Left hindlimb (tissue), 1 donor: ENCODE measurements around the gene IGSF3.
A peak's percentile ranks its signal among the peaks of the same experiment; 100 is the strongest.
"Not testable (repeated sequence)": the region's sequence is repeated elsewhere in the genome, so short reads cannot be mapped to it uniquely, and the experiment has no call there.

Experiments used
- DNase-seq: peaks from one replicate; pipeline ENCODE4 v3.0.0-alpha.2; 2018

Gene IGSF3

DNA sequence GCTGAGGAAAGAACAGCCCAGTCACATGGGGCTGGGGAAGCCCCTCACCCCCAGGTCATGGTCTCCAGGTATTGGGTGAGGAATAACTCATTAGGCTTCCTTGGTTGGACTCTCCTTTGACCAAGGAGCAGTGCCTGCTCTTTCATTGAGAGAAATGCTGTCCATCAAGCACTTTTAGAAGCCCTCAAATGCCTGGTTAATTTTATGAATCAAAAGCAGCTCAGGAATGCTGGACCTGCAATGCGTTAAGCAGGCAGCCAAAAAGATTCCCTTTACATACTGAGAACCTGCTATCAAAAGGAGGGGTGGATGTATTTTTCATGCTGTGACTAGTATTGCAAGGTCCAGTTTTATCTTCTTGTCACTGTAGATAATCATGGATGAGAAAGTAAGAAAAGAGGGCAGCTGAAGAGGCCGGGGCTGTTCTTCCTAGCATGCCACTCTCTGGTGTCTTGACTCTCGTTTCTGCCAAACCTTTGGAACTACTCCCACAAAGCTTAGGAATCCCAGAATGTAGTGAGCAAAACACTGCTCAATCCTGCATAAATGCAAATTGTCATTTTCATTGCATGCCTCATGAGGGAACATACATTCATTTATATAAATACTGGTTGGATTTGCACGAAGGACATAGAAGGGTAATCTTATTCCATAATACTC lies 94.6 kb downstream of the IGSF3 start:
- no peak for DNase-seq

DNA sequence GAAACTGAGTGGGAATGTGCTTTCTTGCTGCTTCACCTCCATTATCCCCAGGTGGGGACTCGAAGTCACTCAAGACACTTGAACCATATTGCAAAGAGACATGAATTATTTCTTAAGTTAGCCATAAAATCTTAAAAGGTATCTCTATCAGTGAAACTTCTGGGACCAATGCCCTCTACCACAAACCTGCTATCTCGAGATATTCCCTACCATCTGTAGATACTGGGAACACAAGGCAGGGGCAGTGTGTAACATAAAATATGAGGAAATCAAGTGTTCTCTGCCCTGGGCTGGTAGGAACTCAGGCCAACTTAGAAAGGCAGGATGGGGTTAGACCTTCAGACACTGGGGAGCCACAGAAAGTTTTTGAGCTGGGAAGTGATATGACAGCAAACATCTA lies 95.4 kb downstream of the IGSF3 start:
- no peak for DNase-seq

DNA sequence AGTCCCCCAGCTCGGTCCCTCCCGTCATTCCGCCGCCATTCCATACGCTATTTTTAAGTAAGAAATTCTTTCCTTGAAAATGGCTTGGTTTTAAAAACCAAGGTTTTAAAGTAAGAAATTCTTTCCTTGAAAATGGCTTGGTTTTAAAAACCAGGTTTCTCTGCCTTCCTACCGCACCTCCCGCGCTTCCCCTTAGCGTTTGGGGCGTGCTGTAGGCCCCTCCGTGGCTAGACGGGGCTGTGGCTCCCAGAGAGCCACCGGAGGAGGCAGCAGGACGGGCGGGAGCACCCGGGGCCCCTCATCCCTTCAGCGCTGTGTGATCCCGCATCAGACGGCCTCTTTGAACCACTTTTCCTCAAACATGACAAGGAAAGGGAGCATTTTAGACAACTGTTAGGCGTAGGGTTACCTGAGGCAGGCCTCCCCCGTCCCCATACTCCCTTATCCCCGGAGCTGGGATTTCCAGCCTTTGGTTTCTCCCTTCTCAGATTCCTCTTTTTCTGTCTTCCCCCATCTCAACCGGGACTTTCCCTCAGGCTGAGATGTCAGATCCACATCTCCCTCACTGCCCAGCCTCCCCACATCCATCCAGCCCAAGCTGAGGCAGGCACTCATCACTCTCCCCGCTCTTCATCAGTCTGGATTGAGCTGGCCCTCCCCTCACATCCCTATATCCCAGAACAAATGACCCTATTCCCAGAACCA lies 96.2 kb downstream of the IGSF3 start:
- DNase-seq = no peak

DNA sequence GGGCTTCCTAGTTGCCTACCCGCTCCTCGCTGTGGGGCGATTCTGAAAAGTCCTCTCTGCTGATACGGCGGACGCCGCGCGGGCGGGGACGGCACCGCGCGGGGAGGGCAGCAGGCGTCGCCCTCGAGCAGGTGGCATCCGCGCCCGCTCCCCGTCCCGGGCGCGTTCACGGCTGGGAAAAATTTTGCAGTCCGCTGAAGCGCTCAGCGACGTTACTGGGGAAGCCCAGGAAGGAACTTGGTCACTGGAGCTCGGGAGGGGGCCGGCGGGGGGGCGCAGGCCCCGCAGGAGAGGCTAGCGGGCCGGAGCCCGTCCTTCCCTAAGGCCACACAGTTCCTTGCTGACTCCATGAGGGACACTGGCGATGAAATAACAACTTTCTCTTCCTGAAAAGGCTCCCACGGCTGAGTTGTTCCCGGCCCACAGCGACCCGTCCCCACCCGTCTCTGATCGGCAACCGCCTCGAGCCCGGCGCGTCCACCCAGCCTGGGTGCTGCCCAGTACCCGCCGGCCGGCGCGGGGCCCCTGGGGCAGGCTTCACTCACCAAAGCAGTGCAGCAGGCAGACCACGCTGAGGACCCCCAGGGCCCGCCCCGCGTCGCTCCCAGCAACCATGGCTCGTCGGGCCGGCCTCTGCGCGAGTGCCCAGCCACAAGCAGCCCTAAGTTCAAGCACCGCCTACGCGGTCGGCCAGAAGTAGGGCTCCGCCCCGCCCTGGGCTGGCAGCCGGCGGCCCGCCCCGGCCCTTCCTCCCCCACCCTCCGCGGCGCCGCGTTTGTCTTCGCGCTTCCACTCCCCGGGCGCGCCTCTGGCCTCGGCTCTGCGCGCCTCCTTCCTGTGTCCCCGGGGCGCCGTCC lies 96.9 kb downstream of the IGSF3 start, which contains the start of gene CD58:
Gene CD58 (minus strand): TSS at position 669 of the 857 bp plus-strand sequence. CDS start 54 bp downstream, at position 615.
- peak; percentile 90 for DNase-seq

DNA sequence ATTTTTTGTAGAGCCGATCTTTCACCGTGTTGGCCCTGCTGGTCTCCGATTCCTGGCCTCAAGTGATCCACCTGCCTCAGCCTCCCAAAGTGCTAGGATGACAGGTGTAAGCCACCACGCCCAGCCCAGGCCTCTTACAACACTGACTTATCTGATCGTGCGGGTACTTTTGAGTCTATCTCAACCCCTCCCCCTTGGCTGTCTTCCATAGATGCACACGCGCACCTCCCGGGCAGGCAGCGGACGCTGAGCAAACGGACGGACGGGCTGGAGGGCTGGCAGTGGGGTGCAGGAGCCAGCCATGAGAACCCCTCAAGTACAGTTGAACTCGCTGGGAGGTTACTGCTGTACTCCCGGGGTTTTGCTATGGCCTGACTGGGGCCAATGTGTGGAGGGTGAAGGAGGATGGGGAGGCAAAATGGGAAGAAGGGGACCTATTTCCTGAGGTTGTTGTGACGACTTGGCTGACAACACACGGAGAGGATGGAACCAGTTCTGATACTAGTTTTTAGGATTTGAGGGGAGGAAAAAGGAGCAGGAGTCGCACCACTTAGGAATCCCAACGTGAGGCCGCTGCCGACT lies 97.7 kb downstream of the IGSF3 start:
- DNase-seq = no peak

DNA sequence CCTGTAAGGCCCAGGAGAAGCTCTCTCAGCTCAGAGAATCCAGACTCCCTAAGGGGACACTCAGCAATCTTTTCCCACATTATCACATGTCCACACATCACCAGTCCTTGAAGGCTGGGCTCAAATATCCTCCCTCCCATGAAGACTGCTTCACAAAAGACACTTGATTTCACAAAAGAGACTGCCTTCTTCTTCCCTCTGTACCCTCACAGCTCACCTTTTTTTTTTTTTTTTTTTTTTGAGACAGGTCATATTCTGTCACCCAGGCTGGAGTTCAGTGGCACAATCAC lies 98.2 kb downstream of the IGSF3 start:
- no peak for DNase-seq

DNA sequence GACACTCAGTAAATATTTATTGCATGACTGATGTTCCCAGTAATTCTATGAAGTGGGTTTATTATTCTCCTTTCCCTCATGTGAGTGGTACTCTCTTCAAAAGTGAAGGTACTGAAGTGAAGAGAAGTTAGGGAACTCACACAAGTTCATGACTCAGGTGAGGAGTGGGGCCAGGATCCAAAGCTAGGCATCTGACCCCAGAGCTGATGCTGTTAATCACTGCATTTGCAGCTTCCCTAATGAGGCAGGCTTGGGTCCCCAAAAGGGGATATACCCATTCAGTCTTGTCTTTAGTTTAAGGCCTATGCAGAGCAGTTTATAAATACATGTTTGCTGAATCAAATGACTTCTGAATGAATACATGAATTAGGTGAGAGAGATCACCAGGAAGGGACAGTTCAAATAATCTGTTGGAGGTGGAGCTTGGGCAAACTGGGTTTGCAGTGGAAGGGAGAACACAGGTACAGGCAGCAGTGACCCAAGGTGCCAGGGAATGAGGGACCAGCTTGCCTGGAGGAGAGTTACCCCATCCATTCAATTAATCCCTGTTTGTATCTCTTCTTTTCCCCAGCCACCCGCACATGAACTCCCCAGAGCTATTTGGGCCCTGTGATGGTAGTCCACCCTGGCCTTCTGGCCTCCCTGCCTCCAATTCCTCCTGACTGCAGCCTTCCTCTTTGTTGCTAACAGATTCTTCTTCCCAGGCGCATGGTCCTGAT lies 98.7 kb downstream of the IGSF3 start:
- DNase-seq = no peak

DNA sequence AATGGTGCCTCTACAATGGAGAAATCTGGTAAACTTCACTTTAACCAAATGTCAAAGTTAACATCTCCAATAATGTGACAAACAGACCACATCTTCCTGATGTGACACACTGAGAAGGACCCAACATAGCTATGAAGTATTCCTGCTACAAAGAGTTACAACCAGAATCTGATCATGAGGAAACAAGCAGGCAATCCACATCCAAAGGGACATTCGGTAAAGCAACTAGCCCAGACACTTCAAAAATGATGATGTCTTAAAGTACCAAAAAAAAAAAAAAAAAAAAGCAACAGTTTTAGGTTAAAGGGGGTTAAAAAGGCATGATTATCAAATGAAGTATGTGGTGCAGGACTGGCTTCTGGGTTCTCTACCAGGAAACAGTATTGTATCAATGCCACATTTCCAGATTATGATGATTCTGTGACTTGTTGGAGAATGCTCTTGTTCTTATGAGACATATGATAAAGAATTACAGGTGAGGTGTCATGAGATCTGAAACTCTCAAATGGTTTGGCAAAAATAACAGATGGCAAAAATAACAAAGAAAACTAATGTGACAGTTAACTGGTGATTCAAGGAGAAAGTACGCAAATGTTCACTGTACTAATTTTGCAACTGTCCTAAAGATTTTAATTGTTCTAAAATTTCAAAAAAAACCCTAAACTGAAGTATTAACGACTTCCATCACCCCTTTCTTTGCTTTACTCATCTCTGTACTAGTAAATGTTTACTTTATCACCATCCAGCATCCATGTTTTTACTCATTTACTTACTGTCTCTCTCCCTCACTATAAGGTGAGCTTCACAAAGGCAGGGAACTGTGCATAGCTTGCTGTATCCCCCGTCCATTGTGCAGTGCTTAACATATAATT lies 99.5 kb downstream of the IGSF3 start:
- DNase-seq = no peak

DNA sequence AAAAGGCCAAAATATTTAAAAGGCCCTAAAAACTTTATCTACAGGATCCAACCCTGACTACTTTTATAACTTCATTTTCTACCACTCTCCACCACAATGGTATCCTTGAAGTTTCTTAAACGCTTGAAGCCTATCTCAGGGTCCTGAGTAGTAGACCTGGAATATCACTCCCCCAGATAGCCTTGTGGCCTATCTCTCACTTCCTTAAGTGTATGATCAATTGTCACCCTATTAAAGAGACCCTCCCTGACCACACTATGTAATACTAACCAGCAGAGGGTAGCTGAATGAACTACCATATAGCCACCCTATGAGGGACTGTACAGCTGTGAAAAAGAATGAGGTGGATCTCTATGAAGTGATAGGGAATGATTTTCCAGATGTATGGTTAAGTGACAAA lies 102.3 kb downstream of the IGSF3 start:
- DNase-seq = no peak

DNA sequence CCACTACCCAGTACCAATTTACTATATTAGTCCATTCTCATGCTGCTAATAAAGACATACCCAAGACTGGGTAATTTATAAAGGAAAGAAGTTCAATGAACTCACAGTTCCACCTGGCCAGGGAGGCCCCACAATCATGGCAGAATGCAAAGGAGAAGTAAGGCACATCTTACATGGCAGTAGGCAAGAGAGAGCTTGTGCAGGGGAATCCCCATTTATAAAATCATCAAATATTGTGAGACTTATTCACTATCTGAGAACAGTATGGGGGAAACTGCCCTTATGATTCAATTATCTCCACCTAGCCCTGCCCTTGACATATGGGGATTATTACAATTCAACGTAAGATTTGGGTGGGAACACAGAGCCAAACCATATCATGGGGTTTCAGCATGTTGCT lies 103.1 kb downstream of the IGSF3 start:
- DNase-seq = no peak

DNA sequence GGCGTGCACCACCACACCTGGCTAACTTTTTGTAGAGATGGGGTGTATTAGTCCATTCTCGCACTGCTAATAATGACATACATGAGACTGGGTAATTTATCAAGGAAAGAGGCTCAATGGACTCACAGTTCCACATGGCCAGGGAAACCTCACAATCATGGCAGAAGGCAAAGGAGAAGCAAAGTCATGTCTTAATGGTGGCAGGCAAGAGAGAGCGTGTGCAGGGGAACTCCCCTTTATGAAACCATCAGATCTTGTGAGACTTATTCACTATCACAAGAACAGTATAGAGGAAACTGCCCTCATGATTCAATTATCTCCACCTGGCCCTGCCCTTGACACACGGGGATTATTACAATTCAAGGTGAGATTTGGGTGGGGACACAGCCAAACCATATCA lies 105.1 kb downstream of the IGSF3 start:
- not testable (repeated sequence) for DNase-seq

DNA sequence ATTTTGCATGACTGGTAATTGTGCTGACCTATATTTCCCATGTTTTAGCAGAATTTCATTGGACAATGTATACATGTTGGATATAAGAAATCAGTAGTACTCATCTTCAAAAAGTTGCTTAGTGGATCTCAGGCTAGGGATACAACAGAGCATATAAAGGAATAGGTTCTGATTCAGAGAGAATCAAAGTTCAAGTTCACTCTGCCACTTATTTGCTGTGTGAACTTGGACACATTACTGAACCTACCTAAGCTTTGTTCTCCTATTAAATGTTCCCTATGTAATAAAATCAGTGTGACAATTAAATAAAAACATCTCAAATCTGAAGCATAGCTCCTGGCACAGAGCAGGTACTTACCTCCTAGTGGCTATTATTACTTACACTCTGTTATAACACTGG lies 106.0 kb downstream of the IGSF3 start:
- DNase-seq = no peak

DNA sequence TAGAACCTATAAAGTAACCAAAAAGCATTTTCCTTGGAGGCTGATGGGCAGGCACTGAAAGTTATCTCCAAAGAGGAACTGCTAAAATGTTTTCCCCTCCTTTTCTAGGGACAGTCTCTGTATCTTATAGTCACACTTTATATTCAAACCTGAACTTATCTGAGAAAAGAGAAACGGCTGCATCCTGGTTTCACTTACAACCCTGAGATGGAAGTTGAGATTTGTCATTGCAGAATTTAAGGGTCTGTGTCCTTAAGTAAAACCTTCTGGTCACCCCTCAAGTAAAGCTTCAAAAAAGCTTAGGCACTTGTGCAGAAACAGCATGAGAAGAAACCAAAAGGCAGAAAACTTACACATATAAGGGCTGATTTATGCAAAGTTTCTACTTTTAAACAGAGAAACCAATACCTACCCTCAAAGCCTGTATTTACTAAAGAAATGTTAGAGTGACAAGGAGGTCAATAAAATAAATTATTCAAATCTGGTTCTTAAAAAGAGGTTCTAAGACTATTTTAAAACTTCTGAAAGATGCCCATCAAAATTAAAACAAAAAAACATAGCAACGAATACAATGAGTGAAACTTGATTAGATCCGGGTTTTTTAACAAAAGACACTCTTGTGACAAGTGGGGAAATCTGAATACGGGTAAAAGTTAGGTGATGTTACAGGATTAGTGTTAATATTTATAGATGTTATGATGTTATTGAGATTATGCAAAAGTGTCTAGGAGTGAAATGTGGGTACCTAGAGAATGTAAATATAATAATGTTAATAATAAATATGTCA lies 106.6 kb downstream of the IGSF3 start:
- DNase-seq = no peak

DNA sequence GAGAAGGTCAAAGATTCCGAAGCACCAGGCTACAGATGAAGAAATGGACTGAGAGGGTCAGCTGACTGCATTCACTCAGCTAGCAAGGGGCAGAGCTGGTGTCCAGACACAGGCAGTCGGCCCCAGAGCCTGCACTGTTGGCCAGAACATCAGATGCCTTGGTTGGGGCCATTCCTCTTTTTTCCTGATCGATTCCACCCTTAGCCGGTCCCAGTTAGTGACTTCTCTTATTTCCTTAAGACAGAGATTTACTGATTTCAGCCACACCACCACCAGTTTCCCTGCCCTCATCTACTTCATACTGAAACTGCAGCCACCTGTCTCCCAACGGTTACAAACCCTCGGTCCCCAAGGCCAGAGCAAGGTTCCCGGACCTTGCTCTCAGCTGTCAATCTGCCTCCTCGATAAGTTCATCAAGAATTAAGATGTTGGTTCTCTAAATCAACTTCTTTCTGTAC lies 108.2 kb downstream of the IGSF3 start:
- DNase-seq = no peak

DNA sequence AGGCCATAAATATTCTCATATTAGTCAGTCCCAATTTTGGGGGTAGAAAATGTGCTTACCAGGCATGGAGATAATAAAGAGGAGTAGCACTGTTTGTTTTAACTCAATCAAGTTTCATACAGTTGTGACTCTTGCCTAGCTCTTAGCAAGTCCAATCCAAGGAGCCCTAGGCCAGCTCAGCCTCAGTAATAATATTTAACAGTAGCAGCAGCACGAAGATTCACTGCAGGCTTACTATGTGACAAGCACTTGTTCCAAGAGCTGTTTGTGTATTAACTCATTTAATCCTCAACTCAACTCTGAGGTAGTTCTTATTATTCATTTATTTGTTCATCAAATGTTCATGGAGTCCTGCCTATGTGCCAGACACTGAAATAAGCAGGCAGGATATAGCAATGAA lies 109.0 kb downstream of the IGSF3 start:
- no peak for DNase-seq

DNA sequence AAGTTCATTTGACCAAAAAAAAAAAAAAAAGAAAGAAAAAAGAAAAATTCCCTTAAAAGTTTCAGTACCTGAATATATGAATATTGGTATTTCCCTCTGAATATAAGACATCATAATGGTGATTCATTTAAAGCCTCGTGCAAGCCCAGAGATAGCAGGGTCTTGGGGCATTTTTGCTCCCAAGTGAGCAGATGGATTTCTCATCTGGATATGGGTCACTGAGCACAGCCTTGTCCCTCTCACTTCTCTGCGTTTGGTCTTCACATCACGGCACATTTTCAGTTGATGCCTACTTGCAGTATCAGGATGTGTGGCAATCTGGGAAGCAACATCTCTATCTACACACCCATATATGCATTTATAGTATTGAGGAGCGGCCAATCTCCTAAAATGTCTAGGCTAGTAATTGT lies 109.4 kb downstream of the IGSF3 start:
- DNase-seq = no peak

DNA sequence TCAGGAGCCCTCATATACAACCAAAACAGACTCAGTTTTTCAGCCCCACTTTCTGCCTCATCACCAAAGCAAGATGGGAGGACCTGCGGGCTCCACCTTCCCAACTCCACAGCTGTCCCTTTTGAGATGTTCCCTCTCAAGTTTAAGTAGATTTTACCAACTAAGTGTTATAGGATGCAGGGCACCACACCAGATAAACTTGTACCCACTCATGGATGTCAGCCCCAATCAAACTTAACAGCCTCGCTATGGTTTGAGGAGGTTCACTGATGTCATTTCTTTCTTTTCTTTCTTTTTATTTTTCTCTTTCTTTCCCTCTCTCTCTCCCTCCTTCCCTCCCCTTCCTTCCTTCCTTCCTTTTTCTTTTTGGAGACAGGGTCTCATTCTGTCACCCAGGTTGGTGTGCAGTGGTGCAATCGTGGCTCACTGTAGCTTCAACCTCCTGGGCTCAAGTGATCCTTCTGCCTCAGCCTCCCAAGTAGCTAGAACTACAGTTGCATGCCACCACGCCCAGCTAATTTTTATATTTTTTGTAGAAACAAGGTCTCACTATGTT lies 110.1 kb downstream of the IGSF3 start:
- DNase-seq = no peak

DNA sequence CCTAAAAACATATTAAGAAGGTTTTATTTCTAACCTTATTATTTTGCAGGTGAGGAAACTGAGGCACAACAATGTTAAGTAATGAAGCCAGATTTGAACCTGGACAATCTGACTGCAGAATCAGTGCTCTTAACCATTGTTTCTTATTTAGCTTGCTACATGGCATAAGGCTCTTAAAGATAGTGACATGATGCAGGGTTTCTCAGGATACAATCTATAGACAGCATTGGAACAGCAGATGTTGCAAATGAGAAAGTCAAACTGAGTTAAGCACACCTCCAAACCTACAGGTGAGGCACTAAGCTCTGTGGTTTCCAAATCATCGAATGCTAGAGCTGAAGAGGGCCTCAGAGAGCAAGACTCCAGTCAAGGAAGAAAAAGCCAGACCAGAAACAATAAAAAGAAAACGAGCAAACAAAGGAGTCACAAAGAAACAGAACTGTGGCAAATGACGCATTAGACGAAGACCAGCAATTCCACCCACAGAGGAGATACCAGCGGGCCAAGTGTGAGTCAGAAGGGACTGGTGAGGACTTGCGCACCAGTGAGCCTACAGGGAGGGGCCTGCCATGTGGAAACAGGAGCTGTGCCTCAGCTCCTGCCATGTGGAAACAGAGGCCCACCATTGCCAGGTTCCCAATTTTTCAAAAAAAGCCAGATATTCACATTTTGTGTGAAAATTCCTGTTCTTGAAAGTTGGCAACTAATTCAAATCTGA lies 111.1 kb downstream of the IGSF3 start:
- DNase-seq = no peak

DNA sequence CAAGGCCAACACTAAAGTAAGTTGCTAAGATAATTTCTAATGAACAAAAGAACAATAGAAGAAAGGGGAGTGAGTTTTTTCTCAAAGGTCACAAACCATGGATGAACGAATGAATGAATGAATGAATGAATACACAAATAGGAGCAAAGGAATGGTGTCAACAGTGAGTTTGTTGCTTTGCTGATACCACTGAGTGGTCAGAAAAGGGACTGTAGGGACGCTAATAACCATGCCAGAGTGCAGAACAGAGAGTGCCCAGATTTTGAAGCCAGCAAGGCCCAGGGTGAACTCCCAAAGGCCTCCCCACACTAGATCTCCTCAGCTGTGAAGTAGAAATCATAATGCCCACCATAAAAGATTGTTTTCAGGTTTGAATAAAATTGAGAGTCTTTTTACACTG lies 112.6 kb downstream of the IGSF3 start:
- DNase-seq = no peak
